OCI-LY1 (cell line): ENCODE data around the gene MLX.

Source experiments
- CTCF ChIP-seq: fragments of 200-600 bp; sonication (generic), shearing (Covaris generic); IDR thresholded peaks from 2 replicates; pipeline ENCODE4 v1.5.1; 2017; ENCODE audit warnings: mild to moderate bottlenecking, antibody characterized with exemption, low read length, moderate library complexity, mixed read lengths
- EZH2 ChIP-seq: fragments of 200-600 bp; sonication (generic), shearing (Covaris generic); IDR thresholded peaks from 2 replicates; pipeline ENCODE4 v1.8.0; 2017; ENCODE audit warnings: borderline replicate concordance, mixed run types, mild to moderate bottlenecking, antibody characterized with exemption, low read length, moderate library complexity, mixed read lengths

DNA sequence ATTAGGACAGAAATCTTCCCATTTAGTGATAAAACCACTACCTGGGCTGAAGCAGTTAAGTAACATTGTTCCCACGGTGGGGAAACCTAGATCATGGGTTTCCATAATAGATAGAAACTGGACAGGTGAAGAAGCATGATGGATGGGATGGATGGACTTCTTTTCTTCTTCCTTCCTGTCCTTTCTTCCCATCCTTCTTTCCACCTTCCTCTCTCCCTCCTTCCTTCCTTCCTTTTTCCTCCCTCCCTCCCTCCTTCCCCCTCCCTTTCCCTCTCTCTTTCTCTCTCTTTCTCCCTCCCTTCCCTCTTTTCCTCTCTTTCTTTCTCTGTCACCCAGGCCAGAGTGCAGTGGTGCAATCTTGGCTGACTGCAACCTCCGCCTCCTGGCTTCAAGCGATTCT lies 7.6 kb downstream of the MLX start:
- no peak for TF ChIP-seq CTCF
- no peak for TF ChIP-seq EZH2
